Panc1 (cell line): ENCODE data around the gene IGFL1. TPM values are rescaled to one million over a fixed set of nuclear protein-coding genes. Genes with fewer than 3 reads are reported as not detected.
"Not testable (repeated sequence)": the region's sequence is repeated elsewhere in the genome, so short reads cannot be mapped to it uniquely, and the experiment has no call there.

Experiments
- ATAC-seq: fragments of 200-7000 bp; cut with Tn5 transposase; 2 replicates; pipeline ENCODE4 v1.9.1; 2020; ENCODE audit warnings: mild to moderate bottlenecking, moderate library complexity
- BruUV-seq: library from RNA; stranded (reverse); fragments of 400-500 nt; replicated peaks from 2 replicates; lab custom pipeline; 2021; lab: Mats Ljungman, UMichigan
- CTCF ChIA-PET: fragments of 300-600 bp; sonication (Branson Sonifier 250); formaldehyde crosslinking; loops from one replicate; lab custom pipeline; 2022; ENCODE audit warnings: antibody characterized with exemption; lab: Charles Lee
- POLR2A ChIA-PET: fragments of 300-600 bp; sonication (Branson Sonifier 250); formaldehyde crosslinking; loops from one replicate; lab custom pipeline; 2022; ENCODE audit warnings: antibody characterized with exemption; lab: Charles Lee
- DNase-seq: peaks from one replicate; pipeline ENCODE4 v3.0.0-alpha.2; 2010; ENCODE audit warnings: low read depth, low spot score
- H3K27ac ChIP-seq: 2 replicates; pipeline ENCODE4 v1.5.1; 2011; ENCODE audit warnings: mild to moderate bottlenecking, low read length, inconsistent platforms
- H3K27me3 ChIP-seq: fragments of 200-500 bp; sonication (Bioruptor generic); 2 replicates; pipeline ENCODE4 v1.6.0; 2014; ENCODE audit warnings: low read length, inconsistent platforms; ENCODE audit not compliant: control insufficient read depth, insufficient read depth
- H3K36me3 ChIP-seq: fragments of 200-500 bp; sonication (Bioruptor generic); 2 replicates; pipeline ENCODE4 v1.5.1; 2014; ENCODE audit warnings: inconsistent platforms, mild to moderate bottlenecking, low read length, moderate library complexity; ENCODE audit not compliant: control insufficient read depth, insufficient read depth
- H3K4me1 ChIP-seq: 2 replicates; pipeline ENCODE4 v1.5.1; 2011; ENCODE audit warnings: inconsistent platforms, mild to moderate bottlenecking, low read length, moderate library complexity; ENCODE audit not compliant: control insufficient read depth, insufficient read depth
- H3K4me3 ChIP-seq, 2 experiments: 2 replicates each; pipeline ENCODE4 v1.5.1; 2011 to 2012; ENCODE audit warnings: low read depth in 2 of 2, low read length in 2 of 2, mild to moderate bottlenecking in 2 of 2, inconsistent platforms in 1 of 2, moderate library complexity in 1 of 2
- H3K9me3 ChIP-seq: fragments of 200-500 bp; sonication (Bioruptor generic); 2 replicates; pipeline ENCODE4 v1.5.1; 2014; ENCODE audit warnings: low read depth, mild to moderate bottlenecking, inconsistent platforms, low read length, moderate library complexity; ENCODE audit not compliant: control insufficient read depth, insufficient read depth
- POLR2AphosphoS5 ChIP-seq: IDR thresholded peaks from 2 replicates; pipeline ENCODE4 v1.6.1; 2012; ENCODE audit warnings: mild to moderate bottlenecking, low read depth, low read length, moderate library complexity
- SIN3A ChIP-seq: IDR thresholded peaks from 2 replicates; pipeline ENCODE4 v1.6.1; 2012; ENCODE audit warnings: low read depth, mild to moderate bottlenecking, low read length, moderate library complexity, borderline replicate concordance; ENCODE audit not compliant: insufficient read depth
- TCF7L2 ChIP-seq: IDR thresholded peaks from 2 replicates; pipeline ENCODE4 v1.6.1; 2011; ENCODE audit warnings: mild to moderate bottlenecking, low read depth, low read length, inconsistent platforms
- in situ Hi-C: cut with HindIII; loops from 2 replicates; pipeline ENCODE4 v1.10.0; 2016; ENCODE audit warnings: low sequenced_read_pairs, low pct_unique_long_range_greater_than_20kb
- intact Hi-C: fragments of 100-400 bp; cut with micrococcal nuclease; formaldehyde crosslinking; loops from one replicate; pipeline ENCODE4 v1.10.0; 2022; ENCODE audit not compliant: unreplicated experiment
- total RNA-seq: library from RNA; stranded (reverse); gene quantifications from one replicate; pipeline ENCODE4 v1.2.1, GENCODE V29; 2021; ENCODE audit not compliant: unreplicated experiment
- TF ChIP-seq, protein P1 (sequence below): fragments of 450-650 bp; IDR thresholded peaks from 2 replicates; pipeline ENCODE4 v1.5.1; 2017; ENCODE audit warnings: mild to moderate bottlenecking
- TF ChIP-seq, protein P2 (sequence below), 2 experiments: IDR thresholded peaks; 2 replicates each; pipeline ENCODE4 v1.6.1; 2011 to 2012; ENCODE audit warnings: low read depth in 2 of 2, control low read depth in 1 of 2, low read length in 1 of 2, mild to moderate bottlenecking in 1 of 2, moderate library complexity in 1 of 2; ENCODE audit not compliant: insufficient read depth in 1 of 2

Gene IGFL1
- total RNA-seq, 1 experiment from 2014 or later = not detected

- H3K36me3 ChIP-seq = no peaks in the 10 kb centered on the region
- TF ChIP-seq, protein P1, sequence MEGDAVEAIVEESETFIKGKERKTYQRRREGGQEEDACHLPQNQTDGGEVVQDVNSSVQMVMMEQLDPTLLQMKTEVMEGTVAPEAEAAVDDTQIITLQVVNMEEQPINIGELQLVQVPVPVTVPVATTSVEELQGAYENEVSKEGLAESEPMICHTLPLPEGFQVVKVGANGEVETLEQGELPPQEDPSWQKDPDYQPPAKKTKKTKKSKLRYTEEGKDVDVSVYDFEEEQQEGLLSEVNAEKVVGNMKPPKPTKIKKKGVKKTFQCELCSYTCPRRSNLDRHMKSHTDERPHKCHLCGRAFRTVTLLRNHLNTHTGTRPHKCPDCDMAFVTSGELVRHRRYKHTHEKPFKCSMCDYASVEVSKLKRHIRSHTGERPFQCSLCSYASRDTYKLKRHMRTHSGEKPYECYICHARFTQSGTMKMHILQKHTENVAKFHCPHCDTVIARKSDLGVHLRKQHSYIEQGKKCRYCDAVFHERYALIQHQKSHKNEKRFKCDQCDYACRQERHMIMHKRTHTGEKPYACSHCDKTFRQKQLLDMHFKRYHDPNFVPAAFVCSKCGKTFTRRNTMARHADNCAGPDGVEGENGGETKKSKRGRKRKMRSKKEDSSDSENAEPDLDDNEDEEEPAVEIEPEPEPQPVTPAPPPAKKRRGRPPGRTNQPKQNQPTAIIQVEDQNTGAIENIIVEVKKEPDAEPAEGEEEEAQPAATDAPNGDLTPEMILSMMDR = no peak
- TF ChIP-seq, protein P2, sequence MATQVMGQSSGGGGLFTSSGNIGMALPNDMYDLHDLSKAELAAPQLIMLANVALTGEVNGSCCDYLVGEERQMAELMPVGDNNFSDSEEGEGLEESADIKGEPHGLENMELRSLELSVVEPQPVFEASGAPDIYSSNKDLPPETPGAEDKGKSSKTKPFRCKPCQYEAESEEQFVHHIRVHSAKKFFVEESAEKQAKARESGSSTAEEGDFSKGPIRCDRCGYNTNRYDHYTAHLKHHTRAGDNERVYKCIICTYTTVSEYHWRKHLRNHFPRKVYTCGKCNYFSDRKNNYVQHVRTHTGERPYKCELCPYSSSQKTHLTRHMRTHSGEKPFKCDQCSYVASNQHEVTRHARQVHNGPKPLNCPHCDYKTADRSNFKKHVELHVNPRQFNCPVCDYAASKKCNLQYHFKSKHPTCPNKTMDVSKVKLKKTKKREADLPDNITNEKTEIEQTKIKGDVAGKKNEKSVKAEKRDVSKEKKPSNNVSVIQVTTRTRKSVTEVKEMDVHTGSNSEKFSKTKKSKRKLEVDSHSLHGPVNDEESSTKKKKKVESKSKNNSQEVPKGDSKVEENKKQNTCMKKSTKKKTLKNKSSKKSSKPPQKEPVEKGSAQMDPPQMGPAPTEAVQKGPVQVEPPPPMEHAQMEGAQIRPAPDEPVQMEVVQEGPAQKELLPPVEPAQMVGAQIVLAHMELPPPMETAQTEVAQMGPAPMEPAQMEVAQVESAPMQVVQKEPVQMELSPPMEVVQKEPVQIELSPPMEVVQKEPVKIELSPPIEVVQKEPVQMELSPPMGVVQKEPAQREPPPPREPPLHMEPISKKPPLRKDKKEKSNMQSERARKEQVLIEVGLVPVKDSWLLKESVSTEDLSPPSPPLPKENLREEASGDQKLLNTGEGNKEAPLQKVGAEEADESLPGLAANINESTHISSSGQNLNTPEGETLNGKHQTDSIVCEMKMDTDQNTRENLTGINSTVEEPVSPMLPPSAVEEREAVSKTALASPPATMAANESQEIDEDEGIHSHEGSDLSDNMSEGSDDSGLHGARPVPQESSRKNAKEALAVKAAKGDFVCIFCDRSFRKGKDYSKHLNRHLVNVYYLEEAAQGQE (IDR thresholded peaks at IDR 0.05; ENCODE audit: insufficient read depth in 1 of 2, low read depth in 2 of 2, low read length in 1 of 2) = no peak
- TF ChIP-seq TCF7L2 = no peak
- no peak for TF ChIP-seq POLR2AphosphoS5
- no peak for TF ChIP-seq SIN3A
- intact Hi-C loops = no loop called here
- in situ Hi-C loops = no loop called here
- ChIA-PET CTCF (no interaction called here), POLR2A (no interaction called here)
- H3K4me1 ChIP-seq = no peaks in the 10 kb centered on the region
- DNase-seq (no peak), ATAC-seq (no peak)
- no TSS peak for BruUV-seq
- H3K27ac ChIP-seq = no peak overlapping the region
- no peak overlapping the region for H3K4me3 ChIP-seq
- no peaks in the 10 kb centered on the region for H3K27me3 ChIP-seq
- H3K9me3 ChIP-seq = no peaks in the 10 kb centered on the region
Observed at GRCh38 chr19:46232468-46232867, 2.9 kb downstream of the IGFL1 start.

DNA sequence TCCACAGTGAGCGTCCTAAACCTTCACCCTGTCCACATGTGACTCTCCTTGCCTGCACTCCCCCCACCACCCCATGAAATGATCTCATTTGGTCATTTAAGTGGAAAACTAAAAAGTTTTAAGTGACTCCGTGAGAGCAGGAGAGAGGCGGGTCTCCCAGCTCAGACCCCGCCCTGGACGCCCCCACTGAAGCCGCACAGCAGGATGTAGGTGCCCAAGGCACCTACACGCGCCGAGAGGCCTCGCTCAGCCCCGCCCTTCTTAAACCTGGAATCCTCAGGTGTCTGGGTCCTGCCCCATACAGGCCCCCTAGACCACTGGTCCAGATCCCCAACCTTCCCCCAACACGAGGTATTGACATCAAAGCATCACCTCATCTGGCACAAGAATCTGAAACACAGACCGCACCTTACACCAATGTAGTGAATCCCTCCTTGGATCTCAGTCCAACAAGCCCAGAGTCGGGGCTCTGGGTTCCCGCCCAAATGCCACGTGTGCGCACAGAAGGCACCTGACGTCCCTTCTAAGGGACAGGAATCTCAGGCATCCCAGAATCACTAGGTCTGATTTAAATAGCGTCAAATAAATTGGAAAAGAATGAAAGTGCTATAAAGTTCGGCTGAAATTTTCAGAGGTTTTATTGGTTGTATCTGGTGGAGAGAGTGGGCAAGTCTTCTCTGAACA lies 3.5 kb downstream of the IGFL1 start:
- CTCF ChIA-PET = no interaction called here
- no peak overlapping the region for H3K4me3 ChIP-seq
- intact Hi-C loops (no loop called here), in situ Hi-C loops (no loop called here)
- H3K9me3 ChIP-seq = no peaks in the 10 kb centered on the region
- H3K4me1 ChIP-seq = no peaks in the 10 kb centered on the region
- no peak for DNase-seq
- BruUV-seq = no TSS peak
- no peak for ATAC-seq
- H3K27me3 ChIP-seq = no peaks in the 10 kb centered on the region
- TF ChIP-seq, protein P2 (IDR thresholded peaks at IDR 0.05; ENCODE audit: insufficient read depth in 1 of 2, low read depth in 2 of 2, low read length in 1 of 2) = no peak
- no peak for TF ChIP-seq POLR2AphosphoS5
- TF ChIP-seq SIN3A = no peak
- no peak for TF ChIP-seq TCF7L2
- TF ChIP-seq, protein P1 = no peak
- no peak overlapping the region for H3K27ac ChIP-seq
- H3K36me3 ChIP-seq = no peaks in the 10 kb centered on the region
- POLR2A ChIA-PET = no interaction called here

DNA sequence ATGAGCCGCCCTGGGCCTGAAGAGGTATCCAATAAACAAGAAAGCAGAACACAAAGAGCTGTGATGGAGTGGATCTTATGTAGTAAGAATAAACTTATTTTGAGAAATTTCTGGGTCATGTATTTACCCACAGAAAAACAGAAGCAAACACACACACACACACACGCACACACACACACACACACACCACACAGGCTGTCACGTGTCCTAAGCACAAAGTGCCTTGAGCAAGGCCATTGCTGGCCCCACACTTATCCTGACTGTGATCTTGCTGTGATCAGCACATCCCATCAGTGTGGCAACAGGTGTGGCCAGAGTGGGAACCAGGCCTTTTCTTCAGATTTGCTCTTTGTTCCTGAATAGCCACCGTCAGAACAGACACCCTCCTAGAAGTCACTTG lies 4.3 kb downstream of the IGFL1 start:
- H3K4me3 ChIP-seq, BruUV-seq, ATAC-seq, H3K9me3 ChIP-seq, DNase-seq, H3K36me3 ChIP-seq, intact Hi-C loops, H3K27me3 ChIP-seq, POLR2A ChIA-PET, in situ Hi-C loops, CTCF ChIA-PET, H3K27ac ChIP-seq, H3K4me1 ChIP-seq: not testable (repeated sequence)
